NB4 (cell line): ENCODE results near the gene SPNS2.

Experiments used
- DNase-seq: peaks from one replicate; pipeline ENCODE4 v3.0.0; 2010; ENCODE audit warnings: low read depth
- H3K4me3 ChIP-seq: one replicate; pipeline ENCODE4 v1.5.1; 2011; ENCODE audit warnings: mild to moderate bottlenecking, low read depth, low read length, moderate library complexity
- CTCF ChIP-seq: IDR thresholded peaks from one replicate; pipeline ENCODE4 v1.5.1; 2012; ENCODE audit warnings: low read depth, low read length
- MAX ChIP-seq: IDR thresholded peaks from 2 replicates; pipeline ENCODE4 v1.6.1; 2011; ENCODE audit warnings: low read depth, low read length
- MYC ChIP-seq: IDR thresholded peaks from 2 replicates; pipeline ENCODE4 v1.6.1; 2011; ENCODE audit warnings: low read depth, low read length
- POLR2A ChIP-seq: IDR thresholded peaks from 2 replicates; pipeline ENCODE4 v1.6.1; 2011; ENCODE audit warnings: mild to moderate bottlenecking; ENCODE audit not compliant: insufficient read length; ENCODE audit errors: extremely low read depth

SPNS2 gene

GRCh38 chr17:4531988-4532736 is 33.5 kb downstream of the SPNS2 start:
- TF ChIP-seq POLR2A (no peak), CTCF (no peak), MYC (no peak), MAX (no peak)
- DNase-seq: no peak
- H3K4me3 ChIP-seq: no peak overlapping the region

GRCh38 chr17:4532860-4533522 is 34.3 kb downstream of the SPNS2 start:
- no peak overlapping the region for H3K4me3 ChIP-seq
- no peak for DNase-seq
- TF ChIP-seq MAX (no peak), CTCF (no peak), POLR2A (no peak), MYC (no peak)

- DNase-seq: peak; percentile 26
- TF ChIP-seq MAX: no peak
- TF ChIP-seq MYC: no peak
- TF ChIP-seq POLR2A: no peak
- TF ChIP-seq CTCF: no peak
- H3K4me3 ChIP-seq: no peak overlapping the region
Measured at GRCh38 chr17:4533523-4534504, 35.1 kb downstream of the SPNS2 start.

- no peak overlapping the region for H3K4me3 ChIP-seq
- TF ChIP-seq MAX: no peak
- no peak for TF ChIP-seq POLR2A
- TF ChIP-seq MYC: no peak
- TF ChIP-seq CTCF: no peak
- DNase-seq: peak; percentile 26
Measured at GRCh38 chr17:4534515-4534914, 35.8 kb downstream of the SPNS2 start.

- TF ChIP-seq CTCF: no peak
- TF ChIP-seq POLR2A: no peak
- no peak for TF ChIP-seq MAX
- TF ChIP-seq MYC: no peak
- peak; percentile 39 for DNase-seq
- no peak overlapping the region for H3K4me3 ChIP-seq
Measured at GRCh38 chr17:4534928-4535666, 36.4 kb downstream of the SPNS2 start.
